OCI-M2 (cell line): ENCODE measurements around the gene ALX4.

Source experiments
- DNase-seq: peaks from one replicate; lab custom pipeline; 2025; ENCODE audit not compliant: unreplicated experiment; lab: John Stamatoyannopoulos, UW

ALX4 gene

DNA sequence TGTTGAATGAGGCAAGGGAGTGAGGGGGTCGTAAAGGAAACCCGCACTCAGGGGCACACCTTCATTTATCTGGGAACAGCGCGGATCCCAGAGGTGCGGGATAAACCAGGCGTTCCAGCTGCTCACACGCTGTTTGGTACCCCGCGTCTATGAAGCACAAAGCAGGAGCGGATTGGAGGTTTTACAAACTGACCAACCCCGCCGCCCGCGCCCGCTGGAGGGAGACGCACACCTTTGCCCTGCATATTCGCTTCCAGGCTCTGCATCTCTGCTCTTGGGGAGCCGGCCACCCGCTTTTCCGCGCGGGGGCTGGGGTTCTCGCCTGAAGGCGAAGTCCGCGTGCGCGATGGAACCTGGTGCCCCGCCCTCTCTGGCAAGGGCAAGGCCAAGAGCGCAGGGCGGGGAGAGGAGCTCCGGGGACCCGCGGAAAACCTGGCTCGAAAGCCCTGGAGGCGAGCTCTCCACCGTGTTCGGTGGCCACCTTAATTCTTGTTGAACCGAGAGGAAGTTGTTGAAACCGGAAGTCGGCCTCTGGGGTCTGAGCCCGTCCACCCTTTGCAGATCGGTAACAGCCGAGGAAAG is 6.8 kb upstream of the ALX4 start:
- no peak for DNase-seq

- DNase-seq: no peak
These were observed 6.2 kb upstream of the ALX4 start for GRCh38 chr11:44315947-44316658.

- DNase-seq: no peak
These were observed 4.8 kb upstream of the ALX4 start for GRCh38 chr11:44314733-44315132.

- no peak for DNase-seq
These were observed 4.0 kb upstream of the ALX4 start for GRCh38 chr11:44313761-44314489.

DNA sequence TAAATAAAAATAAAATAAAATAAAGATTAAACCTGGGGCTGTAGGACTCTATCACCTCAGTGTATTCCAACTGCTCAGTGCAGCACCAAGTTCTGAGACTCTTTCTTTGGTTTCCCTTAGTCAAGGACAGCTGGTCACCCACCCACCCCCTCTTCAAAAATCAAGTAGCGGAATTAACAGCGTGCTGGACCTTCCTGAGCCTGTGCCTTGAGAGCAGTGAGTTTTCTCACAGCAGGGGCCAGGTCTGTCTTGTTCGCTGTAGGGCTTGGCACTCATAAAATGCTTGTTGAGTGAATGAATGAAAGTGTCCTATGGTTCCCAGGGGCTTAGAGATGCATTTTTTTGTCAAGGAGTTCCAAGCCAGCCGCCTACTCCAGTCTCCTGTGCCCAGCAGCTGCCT is 2.9 kb upstream of the ALX4 start:
- DNase-seq: no peak

DNA sequence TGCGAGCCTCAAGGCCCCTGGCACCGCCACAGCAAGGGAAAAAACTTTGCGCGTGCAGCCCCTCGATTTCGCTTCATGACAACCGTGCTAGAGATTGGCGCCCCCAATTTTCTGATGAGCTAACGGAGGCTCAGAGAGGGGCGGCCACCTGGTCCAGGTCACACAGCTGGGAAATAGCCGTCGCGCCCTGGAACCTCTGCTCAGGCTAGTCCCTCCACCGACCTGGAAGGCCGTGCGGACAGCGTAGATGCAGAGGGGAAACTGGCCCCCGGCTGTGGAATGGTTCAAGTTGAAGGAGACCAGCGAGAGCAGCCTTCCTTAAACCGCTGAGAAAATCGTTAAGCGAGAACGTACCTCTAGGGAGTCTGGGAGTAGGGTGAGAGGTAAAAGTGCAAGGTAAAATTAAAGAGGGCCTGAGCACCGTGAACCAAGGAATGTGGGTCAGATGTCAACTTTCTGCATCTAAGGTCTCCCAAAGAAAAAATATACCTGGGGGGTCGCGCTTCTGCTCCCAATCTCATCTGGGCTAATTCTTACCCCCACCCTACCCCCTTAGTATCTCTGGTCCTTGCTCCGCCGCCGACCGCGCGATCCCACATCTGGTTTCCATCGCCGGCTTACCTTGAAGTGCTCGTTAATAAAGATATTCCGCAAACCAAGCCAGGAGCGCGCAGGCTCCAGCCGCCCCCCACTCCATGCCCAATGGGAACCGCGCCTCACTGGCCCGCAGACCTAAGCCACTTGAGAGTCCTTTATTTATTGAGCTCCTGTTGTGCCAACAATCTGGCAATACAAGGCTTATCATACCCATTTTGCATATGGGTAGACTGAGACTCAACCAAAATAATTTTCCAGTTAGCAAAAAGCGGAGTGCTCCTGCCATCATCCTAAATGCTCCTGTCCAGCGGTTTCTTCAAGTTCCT is 1.7 kb upstream of the ALX4 start:
- no peak for DNase-seq

- DNase-seq: no peak
These were observed 729 bp upstream of the ALX4 start for GRCh38 chr11:44310463-44311272.

GRCh38 chr11:44310206-44310462 is 195 bp upstream of the ALX4 start:
- no peak for DNase-seq

DNA sequence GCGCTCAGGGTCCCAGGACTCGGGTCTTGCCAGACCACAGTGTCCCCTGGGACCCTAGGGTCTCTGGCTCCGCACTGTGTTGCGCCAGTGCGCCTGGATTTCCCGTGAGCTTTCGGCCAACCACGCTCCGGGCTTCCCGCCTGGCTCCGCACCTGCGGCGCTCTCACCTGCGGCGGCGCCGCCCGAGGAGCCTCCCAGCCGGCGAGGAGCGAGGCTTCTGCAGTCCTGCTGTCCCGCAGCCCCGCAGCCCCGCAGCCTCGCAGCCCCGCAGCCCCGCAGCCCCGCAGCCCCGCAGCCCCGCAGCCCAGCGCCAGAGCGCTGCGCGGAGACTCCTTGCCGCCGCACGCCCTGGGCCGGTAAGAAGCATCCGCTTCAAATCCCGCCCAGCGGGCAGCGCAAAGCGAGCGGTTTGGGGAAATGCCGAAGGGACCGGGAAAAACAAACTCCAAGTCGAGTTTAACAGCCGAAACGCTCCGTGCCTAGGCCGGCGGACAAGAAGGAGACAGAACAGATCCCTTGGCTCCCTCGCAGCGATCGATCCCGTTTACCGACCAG is 939 bp downstream of the ALX4 start:
- DNase-seq: no peak

- DNase-seq: no peak
These were observed 1.6 kb downstream of the ALX4 start for GRCh38 chr11:44308256-44308922.

DNA sequence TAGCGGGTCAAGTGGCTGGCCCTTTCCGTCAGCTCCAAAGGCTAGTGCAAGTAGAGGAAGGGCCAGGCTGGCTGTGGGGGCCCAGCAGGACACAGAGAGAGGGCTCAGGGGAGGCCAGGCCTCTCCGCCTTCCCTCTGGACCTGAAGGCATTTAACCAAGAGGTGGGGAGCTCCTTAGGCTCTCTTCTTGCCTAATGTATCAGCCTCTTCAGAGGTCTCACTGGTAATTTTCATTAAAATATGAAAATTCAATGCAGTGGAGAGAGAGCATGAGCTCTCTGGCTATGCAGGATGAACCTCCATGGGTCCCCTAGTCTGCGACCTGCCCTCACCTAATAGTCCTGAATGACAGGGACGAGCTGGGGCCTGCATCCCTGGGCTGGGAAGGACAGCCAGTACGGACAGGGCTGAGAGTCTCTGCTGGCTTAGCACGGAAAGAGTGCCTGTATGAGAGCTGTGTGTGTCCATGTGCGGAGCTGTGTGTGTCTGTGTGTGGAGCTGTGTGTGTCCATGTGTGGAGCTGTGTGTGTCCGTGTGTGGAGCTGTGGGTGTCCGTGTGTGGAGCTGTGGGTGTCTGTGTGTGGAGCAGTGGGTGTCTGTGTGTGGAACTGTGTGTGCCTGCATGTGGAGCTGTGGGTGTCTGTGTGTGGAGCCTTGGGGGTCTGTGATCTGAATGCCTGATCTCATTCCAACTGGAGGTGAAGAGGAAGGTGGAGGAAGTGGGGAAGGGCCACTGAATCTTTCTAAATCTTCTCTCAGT is 2.4 kb downstream of the ALX4 start:
- DNase-seq: no peak

DNA sequence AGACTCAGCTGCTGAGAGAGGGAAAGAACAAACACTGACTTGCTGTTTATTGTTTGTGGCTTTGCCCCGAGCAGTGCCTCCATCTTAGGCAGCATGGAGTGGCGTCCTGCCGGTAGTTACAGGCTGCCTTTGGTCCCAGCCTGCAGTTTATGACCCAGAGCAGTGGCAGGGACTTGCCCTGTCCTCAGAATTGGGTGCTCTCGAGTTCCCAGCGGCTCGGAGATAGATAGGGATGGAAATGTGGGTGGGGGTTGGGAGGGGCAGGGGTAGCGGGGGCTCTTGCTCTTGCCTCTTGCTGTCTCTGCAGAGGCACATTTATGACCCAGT is 3.1 kb downstream of the ALX4 start:
- no peak for DNase-seq

DNA sequence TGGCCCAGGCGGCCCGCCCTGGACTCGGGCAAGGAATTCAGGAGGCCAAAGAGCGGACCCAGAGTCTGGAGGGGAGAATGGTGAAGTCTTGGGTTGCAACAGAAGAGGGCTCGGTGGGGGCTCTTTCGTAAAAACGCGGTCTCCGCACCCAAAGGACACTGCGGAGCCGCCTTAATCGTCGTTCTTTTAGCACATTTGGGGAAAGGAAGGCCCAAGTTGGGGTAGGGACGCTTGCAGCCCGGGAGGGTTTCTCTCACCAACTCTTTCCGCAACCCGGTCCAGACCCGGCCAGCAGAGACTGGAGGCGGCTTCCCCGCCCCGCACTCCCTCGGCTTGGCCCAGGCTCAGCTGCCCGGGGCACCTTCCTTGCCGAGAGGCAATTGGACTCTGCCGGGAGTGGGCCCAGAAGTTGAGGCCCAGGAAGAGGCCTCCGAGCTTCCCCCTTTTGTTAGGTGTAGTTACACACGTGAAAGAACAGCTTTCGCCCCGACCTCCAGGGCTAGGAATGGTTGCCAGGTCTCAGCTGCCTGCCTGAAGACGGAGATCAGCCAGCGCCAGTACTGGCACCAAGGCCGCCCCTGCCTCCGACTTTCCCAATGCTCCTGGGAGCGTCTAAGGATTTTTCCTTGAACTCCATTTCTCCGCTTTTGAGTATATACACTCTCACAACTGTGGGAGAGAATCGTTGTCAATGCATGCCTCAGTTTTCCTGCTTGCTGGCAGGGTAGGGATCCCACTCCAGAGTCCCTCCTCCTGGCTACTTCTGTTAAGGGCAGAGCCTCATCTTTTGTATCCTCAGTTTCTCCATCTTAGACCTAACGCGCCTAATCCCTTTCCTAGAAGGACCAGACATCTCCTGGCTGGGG is 3.7 kb downstream of the ALX4 start:
- DNase-seq: no peak

GRCh38 chr11:44305470-44306051 is 4.4 kb downstream of the ALX4 start:
- no peak for DNase-seq

DNA sequence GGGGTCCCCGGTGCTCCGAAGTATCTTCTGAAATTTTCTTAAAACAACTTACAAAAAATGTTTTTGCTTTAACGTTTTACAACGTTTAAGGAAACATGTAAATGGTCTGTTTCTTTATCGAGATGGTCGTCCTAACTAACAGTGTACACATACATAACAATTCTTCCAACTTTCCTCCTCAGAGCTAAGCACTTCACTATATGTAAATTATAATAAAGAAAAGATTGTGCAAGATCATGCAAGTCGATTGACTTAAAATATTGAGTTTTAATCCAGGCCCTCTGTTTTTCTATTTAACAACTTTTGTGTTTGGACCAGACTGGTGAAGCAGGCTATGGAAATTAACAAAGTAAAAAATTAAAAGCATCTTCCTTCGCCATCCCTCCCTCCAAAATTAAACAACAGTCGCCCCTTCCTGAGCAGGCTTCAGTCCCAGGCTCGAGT is 4.9 kb downstream of the ALX4 start:
- DNase-seq: no peak

DNA sequence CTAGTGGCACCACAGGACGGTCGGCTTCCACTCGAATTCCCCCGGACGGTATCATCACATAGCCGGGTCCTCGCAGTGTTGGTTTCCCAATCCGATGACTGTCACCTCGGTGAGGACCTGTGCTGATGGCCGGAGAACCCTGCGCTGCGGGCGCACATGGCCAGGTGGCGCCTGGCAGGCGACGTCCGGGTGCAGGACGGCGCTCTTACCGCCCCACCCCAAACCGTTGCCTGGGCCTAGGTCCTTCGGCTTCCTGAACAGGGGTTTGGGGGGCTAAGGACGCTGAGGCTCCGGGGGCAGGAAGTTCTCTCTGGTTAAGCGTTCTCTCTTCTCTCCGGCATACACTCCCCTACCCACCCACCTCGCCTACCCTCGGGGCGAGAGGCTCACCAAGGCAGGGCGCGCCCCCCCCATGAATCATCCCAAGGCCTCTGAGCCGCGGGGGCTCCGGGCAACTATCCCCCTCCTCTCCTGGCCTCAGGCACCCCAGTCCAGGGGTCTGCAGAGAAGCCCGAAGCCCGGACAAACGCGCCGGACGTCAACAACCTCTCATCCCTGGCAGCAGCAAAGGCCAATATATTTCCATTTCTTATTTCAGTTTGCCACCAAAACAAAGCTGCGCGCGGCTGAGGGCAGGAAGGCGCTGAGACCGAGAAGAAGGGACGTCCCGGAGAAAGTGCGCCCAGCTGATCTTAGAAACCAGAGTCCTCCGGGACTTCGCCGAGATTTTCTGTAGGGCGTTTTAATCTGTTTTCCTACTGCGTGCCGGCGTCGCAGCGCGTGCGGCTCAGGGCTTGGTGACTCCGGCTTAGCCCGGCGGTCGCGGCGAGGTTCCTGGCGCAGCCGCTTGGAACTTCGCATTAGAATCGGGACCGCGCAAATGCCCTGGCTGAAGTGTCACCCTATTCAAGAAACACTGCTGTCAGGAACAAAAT is 5.6 kb downstream of the ALX4 start:
- DNase-seq: no peak

- no peak for DNase-seq
These were observed 6.5 kb downstream of the ALX4 start for GRCh38 chr11:44303401-44303938.
